Activated T-cell treated with anti-CD3 and anti-CD28 coated beads, Interleukin-2, amount 50 U/mL, for 48 hours (primary cell): Measurements from ENCODE around the gene ING3.
"Not testable (repeated sequence)": the region's sequence is repeated elsewhere in the genome, so short reads cannot be mapped to it uniquely, and the experiment has no call there.

Experiments used
- DNase-seq, 2 experiments: peaks; one replicate each; pipeline ENCODE4 v3.0.0-alpha.2; 2020

The ING3 gene

DNA sequence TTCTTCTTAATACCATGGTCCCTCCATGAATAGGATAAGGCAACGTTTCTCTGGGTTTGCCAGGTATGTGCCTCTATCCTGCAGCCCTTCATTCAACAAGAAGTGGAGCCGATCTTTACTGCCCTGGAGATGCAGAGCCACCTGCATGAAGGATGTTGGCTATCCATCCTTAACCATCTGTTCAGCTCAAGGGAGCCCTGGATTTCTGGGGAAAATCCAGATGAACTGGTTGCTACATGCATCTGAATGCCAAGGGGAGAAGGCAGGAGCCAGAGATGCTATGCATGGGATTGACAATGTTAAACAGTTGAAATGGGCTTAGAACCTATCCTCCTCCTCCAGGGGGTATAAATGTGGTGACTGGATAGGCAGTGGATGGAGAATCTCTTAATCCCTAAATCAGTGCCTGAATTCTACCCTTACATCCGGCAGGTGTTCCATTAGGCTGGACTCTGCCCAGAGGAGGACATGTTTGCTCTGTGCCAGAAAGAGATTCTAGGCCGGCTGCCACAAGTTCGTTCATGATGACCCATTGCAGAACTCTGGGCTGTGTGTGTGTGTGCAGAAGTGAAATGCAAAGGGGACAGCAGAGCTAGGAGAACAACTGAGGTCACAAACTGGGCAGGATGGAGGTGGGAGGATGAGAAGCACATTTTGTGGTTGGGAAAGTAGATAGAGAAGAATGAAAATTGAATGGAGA is 53.6 kb downstream of the ING3 start:
- DNase-seq = no peak

DNA sequence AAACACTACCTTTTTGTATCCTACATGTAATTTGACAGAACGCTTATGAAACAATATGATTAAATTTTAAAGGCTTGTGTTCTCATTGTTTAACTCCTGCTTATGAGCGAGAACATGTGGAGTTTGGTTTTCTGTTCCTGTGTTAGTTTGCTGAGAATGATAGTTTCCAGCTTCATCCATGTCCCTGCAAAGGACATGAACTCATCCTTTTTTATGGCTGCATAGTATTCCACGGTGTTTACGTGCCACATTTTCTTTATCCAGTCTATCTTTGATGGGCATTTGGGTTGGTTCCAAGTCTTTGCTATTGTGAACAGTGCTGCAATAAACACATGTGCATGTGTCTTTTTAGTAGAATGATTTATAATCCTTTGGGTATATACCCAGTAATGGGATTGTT is 54.5 kb downstream of the ING3 start:
- not testable (repeated sequence) for DNase-seq

DNA sequence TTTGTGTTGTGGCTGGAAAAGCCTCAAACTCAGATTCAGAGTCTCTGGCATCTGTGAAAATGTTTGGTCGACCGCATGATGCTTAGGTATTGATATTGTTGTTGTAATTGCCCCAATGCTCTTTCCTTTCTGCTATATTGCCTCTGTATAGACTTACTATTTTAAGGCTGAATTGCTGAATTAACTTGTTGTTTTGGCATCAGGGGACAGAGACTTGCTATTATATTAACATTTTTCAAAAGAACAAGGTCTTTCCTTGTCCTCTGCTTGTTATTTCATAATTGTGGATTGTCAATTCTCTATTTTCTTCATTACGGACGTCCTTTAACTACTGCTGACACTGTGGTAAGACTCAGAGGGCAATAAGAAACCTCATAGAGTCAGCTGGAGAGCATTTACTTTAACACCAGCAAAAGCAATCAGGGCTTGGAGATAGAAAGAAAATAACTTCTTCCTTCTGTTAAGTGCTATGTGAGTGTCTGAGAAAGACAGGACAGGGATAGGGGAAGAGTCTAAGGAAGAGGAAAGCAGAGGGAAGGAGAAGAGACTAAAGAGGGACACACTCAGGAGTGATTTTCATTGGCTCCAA is 55.5 kb downstream of the ING3 start:
- DNase-seq = no peak

DNA sequence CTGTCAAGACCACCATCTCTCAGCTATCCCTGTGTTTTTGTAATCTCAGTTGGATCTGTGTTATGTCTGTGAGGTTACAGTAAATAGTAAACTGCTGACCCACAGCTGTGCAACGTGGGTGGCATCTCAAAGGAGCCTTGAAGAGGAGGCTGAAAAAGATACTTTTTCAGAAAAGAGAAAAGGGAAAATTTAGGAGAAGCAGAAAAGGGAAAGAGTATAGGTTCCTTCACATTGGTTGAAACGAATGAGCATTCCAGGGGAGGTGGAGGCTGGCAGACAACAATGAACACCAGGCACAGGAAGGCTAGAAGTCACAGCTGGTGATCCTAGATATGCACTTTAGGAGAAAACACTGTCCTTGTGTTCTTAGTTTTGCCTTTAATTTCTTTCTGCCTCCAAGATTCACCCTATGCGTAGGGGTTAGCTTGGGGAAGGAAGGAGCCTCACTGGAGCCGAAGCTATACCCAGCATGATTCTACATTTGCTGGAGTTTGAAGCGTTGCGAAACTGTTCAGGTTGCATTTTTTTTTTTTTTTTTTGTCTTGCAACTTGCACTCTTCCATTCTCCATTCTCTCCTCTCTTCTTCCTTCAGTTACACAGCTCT is 56.2 kb downstream of the ING3 start:
- DNase-seq = no peak

DNA sequence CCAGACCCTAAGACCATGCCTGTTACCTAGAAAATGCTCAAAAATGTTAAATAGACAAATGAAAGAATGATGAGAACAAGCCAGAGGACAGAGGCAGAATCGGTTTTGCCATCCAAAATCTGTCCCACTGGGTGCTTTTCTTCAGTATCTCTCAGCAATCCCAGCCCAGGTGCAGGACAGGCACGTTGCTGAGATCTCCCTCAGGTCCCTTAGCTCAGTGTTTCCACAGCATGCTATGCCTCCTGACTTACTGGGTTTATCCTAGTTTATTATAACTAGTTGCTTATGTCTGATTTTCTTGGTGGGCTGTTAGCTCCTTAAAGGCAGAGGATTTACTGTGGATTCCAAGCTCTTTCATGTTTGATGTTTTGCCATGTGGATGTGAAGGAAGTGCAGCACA is 58.2 kb downstream of the ING3 start:
- no peak for DNase-seq

DNA sequence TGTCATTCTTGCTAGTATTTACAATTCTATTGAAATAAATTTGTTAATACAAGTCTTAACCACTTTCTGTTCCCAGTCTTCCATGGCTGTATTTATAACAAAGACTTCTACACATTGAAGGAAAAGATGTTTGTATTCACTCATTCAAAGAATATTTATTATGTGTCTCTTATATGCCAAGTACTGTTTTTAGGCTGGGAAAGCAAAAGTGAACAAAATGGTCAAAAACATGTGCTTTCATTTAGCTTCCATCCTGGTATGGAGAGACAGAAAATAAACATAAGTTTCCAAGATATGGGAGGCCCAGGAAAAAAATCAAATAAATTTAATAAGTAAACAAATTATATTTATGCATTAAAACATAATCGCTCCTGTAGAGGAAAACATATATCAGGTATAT is 60.8 kb downstream of the ING3 start:
- DNase-seq = no peak

DNA sequence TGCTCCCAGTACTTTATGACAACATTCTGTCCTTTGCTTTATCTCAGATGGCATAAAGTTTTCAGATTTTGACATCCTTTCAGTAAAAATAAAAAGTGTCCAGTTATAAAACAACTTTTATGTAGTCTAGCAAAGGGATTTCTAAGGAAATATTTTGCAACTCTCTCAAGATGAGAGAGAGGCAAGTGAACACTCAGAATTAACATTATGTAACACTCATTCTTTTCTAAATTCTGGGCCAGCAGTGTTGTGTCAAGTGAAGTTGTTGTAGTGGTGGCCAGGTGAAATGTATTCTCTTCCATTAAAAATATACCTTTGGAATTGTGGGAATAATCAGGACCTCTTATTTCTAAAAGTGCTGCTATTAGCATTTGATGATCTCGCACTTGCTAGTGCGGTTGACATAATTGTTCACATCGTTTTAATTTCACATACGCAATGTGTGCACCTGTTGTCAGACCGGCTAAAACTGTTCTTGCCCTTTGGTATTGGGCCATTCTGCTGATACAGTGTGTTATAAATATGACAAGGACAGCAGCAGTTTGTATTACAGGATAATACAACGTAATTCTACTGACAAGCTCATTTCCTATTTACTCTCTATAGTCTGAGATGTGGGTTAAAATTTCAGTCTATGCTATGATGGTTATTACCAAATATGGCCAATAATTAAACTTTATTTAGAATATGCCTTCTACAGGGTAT is 61.7 kb downstream of the ING3 start:
- DNase-seq = no peak

DNA sequence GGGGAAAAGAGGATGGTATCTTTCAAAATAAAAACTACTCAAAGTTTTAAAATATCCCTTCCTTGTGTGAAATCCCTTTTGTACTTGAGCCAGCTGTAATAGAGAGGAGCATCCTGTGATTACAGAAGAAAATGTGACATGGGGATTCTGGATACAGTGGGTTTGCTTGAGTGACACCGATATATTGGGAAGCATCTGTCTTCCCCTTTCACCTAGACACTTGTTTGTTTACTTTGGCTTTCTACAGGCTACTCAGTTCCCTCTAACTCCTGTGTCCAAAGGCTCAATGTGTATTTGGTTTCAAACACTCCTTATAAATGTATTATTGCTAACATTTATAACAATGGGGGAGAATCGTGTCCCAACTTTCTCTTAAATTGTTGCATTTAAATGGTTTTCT is 62.3 kb downstream of the ING3 start:
- no peak for DNase-seq

DNA sequence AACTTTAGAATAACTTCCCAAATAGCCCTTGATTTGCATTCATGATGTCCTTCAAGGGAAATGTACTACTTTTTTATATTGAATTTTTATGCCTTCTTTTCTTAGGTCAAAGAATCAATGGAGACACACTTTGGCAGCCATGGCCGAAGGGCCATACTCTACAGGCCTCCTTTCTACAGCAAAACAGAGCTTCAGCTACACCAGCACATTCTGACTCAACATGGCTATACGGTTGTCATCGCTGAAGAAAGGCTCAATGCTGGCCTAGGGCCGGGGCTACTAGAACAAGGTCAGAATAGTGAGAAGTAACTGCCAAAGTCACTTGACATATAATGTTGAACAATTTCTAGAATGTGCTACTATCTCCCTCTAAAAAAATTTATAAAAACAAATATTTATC is 65.0 kb downstream of the ING3 start:
- no peak for DNase-seq

DNA sequence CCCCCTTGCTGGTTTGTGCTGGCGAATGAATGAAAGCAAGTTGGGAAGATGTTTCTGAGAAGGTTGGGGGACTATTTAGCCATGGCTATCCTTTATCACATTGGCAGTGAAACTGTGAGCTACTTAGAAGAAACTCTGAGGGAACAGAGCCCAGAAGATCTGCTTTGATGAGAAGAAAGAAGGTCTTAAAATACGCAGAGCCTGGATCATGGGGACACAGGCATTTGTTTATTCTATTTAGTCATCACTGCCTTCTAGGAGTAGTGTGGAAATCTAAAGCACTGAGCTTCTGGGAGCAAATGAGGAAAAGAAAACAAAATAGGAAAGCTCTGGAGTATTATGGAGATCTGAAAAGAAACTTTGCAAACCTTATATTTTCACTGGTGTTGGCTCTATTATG is 66.4 kb downstream of the ING3 start:
- DNase-seq = no peak

DNA sequence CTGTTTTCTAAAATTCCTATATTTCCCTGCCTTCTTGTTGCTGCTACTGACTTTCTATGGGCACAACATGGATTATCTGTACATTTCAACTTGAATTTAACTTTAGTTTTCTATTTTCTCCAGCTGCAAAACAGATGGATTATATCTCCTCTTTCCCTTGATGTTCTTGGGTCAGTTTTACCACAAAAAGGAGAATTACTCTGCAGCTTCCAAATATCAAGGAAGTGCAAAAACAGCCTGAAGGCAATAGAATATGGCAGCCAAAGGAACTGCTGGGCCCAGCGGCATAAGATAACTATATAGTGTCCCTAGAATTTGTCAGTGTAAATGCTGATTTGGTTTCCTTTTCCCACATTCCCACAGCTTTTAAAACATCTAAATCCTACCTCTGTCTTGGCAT is 67.0 kb downstream of the ING3 start:
- DNase-seq = no peak

DNA sequence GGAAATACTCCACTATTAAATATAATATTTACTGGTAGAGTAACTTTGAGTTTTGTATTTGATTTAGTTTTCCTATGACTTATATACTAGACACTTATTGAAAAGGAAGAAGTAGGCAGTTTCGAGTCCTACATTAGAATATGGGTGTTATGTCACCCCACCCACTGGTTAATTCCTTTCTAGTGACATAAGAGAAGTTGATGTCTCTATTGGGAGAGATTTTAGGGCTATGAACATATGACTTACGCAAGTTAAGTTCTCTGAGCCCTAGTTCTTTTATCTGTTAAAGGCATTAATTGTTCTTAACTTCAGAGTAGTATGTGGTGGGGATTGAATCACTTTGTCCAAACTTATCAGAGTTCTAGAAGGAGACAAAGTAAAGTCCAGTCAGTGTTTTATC is 68.4 kb downstream of the ING3 start:
- no peak for DNase-seq

DNA sequence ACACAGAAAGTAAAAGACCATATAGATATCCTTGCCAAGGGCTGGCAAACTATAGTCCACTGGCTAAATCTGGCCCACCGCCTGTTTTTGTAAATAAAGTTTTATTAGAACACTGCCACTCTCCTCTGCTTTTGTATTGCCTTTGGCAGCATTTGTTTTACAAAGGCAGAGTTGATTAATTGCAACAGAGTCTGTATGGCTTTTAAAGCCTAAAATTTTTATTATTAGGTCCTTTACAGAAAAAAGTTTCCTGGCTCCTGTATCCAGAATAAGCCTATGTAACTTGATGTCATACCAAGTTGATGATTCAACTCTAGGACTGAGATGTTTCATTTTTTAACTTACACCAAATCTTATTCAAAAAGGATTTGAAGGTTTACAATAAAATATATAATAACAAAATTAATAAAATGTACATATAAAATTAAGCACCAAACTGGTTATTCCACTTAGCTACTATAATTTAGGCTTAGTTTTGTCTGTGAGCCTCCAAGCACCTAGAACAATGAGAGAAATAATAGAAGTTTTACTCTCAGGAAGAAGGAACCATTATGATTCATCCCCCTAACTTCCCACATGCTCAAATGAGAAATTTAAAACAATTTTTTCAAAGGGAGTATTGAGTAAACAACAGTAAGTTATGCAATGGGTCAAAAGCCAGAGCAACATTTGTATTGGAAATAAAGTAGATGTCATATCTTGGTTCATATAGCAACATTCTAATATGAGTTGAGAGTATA is 69.8 kb downstream of the ING3 start:
- DNase-seq = no peak

DNA sequence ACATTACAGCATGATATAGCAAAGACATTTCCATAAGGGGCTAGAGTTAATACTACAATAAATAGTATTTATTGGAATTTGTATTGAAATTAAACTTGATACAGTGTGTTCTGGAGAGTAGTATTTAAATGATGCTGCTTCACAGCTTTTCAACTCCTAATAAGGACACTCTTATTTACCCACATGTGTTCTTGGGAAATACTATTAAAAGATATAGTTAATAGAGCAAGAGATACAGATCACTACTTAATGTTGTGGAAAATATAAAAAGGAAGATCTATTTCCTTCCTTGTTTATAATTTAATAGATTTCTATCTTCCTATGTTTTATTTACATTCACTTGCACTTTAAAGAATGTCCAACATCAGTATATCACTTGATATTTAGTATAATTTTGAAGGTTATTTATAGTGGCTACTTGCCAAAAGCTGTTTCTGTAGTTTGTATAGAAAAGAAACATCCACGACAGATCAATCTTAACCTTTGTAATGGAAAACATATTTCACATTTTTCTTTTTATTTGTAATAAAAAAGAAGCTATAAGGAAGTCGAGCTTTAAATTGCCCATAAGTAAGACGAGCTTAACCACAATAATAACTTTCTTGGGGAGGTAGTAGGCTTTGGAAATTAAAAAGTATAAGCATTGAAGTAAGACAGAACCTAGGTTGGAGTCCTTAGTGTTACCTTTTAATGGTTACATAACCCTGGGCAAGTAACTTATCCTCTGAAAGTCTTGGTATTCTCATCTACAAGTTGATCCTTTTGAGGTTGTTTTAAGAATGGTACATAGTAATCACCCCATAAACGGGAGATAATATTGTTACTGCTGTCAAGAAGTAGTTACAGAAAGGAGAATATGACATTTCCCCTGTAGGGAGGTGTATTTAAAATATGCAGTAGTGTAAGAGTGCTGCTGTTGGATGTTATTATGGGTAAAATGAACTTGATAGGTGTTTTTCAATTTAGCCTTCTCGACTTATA is 70.7 kb downstream of the ING3 start:
- no peak for DNase-seq

DNA sequence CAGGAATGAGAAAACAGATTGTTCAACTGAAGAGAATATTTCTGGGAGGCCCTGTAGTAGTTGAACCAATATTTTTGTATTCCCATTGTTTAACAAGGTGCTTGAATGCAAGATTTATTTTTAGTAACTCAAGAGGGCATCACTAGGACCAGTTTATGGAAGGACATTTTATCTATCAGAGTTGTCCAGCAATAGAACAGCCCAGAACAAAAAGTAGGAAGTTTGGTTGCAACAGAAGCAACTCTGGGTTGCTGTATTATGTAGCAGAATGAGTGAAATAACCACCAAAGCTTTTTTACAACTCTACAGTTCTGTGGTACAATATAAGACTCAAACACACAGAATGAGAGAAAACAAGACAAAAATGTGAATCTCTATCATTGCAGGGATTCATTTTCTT is 72.6 kb downstream of the ING3 start:
- no peak for DNase-seq

DNA sequence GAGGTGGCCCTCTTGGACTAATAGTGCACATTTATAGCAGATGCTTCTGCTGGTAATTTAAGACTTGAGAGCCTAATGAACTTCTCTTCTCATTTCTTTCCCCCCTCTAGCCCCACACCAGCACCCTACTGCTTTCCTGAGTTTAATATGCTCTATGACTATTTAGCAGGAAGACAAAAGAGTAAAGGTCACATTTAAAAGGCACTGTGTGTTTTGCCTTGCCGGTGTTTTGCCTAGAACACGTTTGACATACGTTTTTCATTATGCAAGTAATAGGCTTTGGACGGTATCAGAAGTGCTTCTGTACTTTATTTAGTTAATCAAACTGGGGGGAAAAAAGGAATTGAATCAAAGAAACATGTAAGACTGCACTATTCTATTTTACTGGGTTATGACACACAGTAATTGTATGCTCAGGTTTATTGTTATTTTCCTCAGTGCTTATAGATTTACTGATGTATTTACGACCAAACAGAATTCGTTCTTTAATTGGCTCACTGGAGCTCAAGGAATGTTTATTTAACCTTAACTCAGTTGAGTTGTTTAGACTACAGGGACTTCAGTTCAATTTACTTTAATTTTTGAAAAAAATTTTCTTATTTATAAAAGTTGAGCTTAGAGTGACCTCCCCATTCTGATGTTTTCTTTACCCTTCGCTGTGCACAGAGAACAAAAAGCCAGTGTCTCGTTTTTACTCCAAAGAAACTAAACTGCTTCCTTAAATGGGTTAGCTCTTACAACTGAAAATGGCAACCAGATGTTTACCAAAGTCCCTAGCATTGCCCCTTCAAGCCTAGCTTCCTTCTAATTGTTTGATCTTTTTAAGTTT is 73.3 kb downstream of the ING3 start:
- DNase-seq = no peak

DNA sequence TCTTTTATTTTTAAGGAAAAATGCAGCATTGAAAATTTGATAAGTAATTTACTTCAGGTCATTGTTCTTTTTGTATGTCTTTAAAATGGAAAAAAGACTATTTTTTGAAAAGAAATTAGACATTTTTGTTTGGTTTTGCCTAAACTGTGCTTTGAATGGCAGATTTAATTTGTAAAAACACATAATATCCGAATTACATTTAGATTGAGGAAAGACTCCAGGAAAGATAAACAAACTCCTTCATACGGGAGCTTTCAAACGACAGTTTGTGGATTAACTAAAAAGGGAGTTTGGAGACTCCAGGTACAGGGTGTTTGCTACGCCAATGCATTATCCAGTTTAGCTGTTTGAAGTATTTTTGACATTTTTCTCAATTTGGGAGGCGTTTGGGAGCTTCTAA is 74.0 kb downstream of the ING3 start:
- DNase-seq = no peak

DNA sequence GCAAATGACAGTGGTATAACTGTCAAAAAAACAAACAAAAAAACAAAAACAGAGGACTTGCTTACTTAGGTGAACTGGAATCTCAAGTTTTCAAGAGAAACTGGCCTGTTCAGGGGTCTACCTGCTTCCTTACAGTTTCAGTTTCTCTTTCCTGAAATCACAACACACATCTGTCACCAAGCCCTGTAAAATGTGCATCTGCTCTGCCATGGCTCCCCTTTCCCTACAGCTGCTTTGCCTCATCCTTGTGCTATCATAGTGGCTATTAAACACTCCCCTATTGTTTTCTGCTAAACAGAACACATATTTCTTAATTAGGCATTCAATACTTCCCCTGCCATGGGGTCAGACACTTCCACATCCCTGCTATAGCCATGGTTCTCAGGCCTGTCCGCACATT is 75.6 kb downstream of the ING3 start:
- no peak for DNase-seq

DNA sequence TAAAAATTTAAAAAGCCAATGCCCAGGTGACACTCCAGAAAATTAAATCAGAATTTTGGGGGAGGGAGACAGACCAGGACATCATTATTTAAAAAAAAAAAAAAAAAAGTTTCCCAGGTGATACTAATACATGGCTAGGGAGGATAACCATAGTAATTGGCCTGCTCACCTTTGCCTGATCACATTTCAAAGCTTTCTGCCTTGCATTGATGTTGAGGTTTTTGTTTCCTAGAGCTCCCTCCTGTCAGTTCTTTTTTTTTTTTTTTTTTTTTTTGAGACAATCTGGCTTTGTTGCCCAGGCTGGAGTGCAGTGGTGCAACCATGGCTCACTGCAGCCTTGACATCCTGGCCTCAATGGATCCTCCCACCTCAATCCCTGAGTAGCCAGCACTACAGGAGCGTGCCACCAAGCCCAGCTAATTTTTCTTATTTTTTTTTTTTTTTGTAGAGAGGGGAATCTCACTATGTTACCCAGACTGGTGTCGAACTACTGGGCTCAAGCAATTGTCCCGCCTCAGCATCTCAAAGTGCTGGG is 76.1 kb downstream of the ING3 start:
- no peak for DNase-seq
